Measurements from ENCODE around the gene CGNL1. TPM values are rescaled to one million over a fixed set of nuclear protein-coding genes. Genes with fewer than 3 reads are reported as not detected.

Gene CGNL1
- total and polyA plus RNA-seq, 2 experiments from 2014 or later: 11.4 to 13.1 TPM

DNA sequence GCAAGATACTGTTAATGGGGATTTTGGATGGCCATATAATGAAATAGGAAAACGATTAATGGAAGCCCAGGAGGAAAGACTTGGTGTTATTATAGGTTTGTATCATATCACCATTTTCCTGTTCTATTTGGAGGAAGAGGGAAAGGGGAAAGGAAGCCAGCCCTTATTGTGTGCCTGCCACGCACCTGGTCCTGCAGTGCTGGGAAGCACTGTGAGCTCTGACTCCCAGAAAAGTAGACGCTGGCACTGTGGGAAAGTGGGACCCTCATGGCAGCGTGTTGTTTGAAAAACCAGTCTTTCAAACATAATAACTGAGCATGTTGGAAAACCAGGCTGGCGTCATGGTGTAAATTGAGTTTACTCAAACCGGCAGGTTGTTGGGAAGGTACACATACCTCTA, 22.0 kb downstream of the CGNL1 start:
- WGBS (ENCODE audit: low lambda C conversion rate, missing lambda C conversion rate): 63% methylated on average over 6 of the region's 6 CpGs
- H3K4me3 ChIP-seq: no peak overlapping the region
- H3K79me2 ChIP-seq: peaks cover 33% of the 10 kb centered on the region
- H3K4me1 ChIP-seq (ENCODE audit: insufficient read depth): peaks cover 2% of the 10 kb centered on the region
- no peaks in the 10 kb centered on the region for H3K9me2 ChIP-seq (replicated peaks; ENCODE audit: insufficient read depth)
- DNase-seq (ENCODE audit: low spot score): no peak
- H3K27me3 ChIP-seq: no peaks in the 10 kb centered on the region
- H2AFZ ChIP-seq: no peak overlapping the region
- H4K20me1 ChIP-seq (ENCODE audit: insufficient read depth, poor library complexity, severe bottlenecking): no peaks in the 10 kb centered on the region
- no peak for TF ChIP-seq CTCF (IDR thresholded peaks at IDR 0.05; ENCODE audit: poor library complexity)
- TF ChIP-seq EZH2 (IDR thresholded peaks at IDR 0.05; ENCODE audit: borderline replicate concordance): no peak
- no peak for TF ChIP-seq EZH2phosphoT487 (IDR thresholded peaks at IDR 0.05; ENCODE audit: low read depth, severe bottlenecking, unreplicated experiment)
- H3K27ac ChIP-seq: no peak overlapping the region
- no peaks in the 10 kb centered on the region for H3K36me3 ChIP-seq (replicated peaks; ENCODE audit: insufficient read depth, low read depth)
- H3K9me3 ChIP-seq (ENCODE audit: low read depth): no peaks in the 10 kb centered on the region
- no peak overlapping the region for H3K4me2 ChIP-seq

- no peak for DNase-seq (ENCODE audit: low spot score)
- WGBS (ENCODE audit: low lambda C conversion rate, missing lambda C conversion rate): 100% methylated on average over 1 of the region's 1 CpG
- H3K4me2 ChIP-seq: no peak overlapping the region
- no peaks in the 10 kb centered on the region for H3K9me3 ChIP-seq (ENCODE audit: low read depth)
- H3K27me3 ChIP-seq: no peaks in the 10 kb centered on the region
- no peaks in the 10 kb centered on the region for H4K20me1 ChIP-seq (ENCODE audit: insufficient read depth, poor library complexity, severe bottlenecking)
- TF ChIP-seq CTCF (IDR thresholded peaks at IDR 0.05; ENCODE audit: poor library complexity): no peak
- no peak for TF ChIP-seq EZH2phosphoT487 (IDR thresholded peaks at IDR 0.05; ENCODE audit: low read depth, severe bottlenecking, unreplicated experiment)
- TF ChIP-seq EZH2 (IDR thresholded peaks at IDR 0.05; ENCODE audit: borderline replicate concordance): no peak
- H3K79me2 ChIP-seq: peaks cover 29% of the 10 kb centered on the region
- peaks cover 15% of the 10 kb centered on the region for H3K4me1 ChIP-seq (ENCODE audit: insufficient read depth)
- no peak overlapping the region for H2AFZ ChIP-seq
- no peak overlapping the region for H3K27ac ChIP-seq
- no peaks in the 10 kb centered on the region for H3K36me3 ChIP-seq (replicated peaks; ENCODE audit: insufficient read depth, low read depth)
- no peak overlapping the region for H3K4me3 ChIP-seq
- H3K9me2 ChIP-seq (replicated peaks; ENCODE audit: insufficient read depth): no peaks in the 10 kb centered on the region
Measured at GRCh38 chr15:57401546-57401945, 25.2 kb downstream of the CGNL1 start.

DNA sequence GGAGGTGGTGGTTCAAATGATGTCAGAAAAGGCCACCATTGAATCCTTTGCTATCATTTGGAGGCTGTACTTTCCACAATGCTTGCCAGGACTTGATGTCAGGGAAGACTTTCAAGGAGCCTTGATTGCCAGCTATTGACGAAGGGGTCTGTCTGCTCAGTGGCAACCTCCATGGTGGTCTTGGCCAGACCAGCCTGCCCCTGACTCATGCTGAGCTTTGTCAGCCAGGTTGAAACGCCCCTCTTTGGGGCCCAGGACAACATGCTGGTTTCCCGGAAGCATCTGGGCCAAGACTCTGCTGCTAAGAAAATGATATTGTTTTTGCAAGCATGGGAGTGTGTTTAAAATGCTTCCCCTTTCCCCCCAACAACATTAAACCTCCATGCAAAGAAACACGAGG, 26.7 kb downstream of the CGNL1 start:
- no peak for DNase-seq (ENCODE audit: low spot score)
- no peaks in the 10 kb centered on the region for H3K36me3 ChIP-seq (replicated peaks; ENCODE audit: insufficient read depth, low read depth)
- peaks cover 15% of the 10 kb centered on the region for H3K4me1 ChIP-seq (ENCODE audit: insufficient read depth)
- peak overlapping the region; percentile 38 for H3K27ac ChIP-seq
- TF ChIP-seq CTCF (IDR thresholded peaks at IDR 0.05; ENCODE audit: poor library complexity): no peak
- no peak for TF ChIP-seq EZH2phosphoT487 (IDR thresholded peaks at IDR 0.05; ENCODE audit: low read depth, severe bottlenecking, unreplicated experiment)
- TF ChIP-seq EZH2 (IDR thresholded peaks at IDR 0.05; ENCODE audit: borderline replicate concordance): no peak
- H3K9me3 ChIP-seq (ENCODE audit: low read depth): no peaks in the 10 kb centered on the region
- H3K9me2 ChIP-seq (replicated peaks; ENCODE audit: insufficient read depth): no peaks in the 10 kb centered on the region
- peak overlapping the region; percentile 31 for H3K4me2 ChIP-seq
- WGBS (ENCODE audit: low lambda C conversion rate, missing lambda C conversion rate): 47% methylated on average over 4 of the region's 4 CpGs
- peaks cover 25% of the 10 kb centered on the region for H3K79me2 ChIP-seq
- H3K4me3 ChIP-seq: no peak overlapping the region
- no peaks in the 10 kb centered on the region for H4K20me1 ChIP-seq (ENCODE audit: insufficient read depth, poor library complexity, severe bottlenecking)
- no peaks in the 10 kb centered on the region for H3K27me3 ChIP-seq
- no peak overlapping the region for H2AFZ ChIP-seq

Measured in hepatocyte (in vitro differentiated cells).